ENCODE results near the gene FBXL13. TPM values are rescaled to one million over a fixed set of nuclear protein-coding genes. Genes with fewer than 3 reads are reported as not detected.

FBXL13 gene
- polyA plus RNA-seq, 1 donor from 2014 or later = 0.57 TPM

DNA sequence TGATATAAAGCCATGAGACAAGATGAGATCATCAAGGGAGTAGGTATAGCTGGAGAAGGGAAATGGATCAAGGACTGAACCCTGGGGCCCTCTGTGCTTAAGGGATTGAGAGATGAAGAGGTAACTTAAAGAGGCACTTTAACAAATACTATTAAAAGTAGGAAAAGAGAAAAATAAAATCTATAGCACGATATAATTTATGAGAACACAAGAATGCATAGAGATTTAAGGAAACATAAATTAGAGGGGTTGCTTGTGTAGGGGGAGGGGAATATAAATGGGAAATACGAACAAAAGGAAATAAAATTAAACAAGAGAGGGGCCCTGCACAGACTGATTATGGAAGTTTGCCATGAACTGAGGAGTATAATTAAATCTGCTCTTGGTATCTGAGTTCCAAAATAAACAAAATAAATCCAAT is 177.4 kb downstream of the FBXL13 start:
- H3K4me2 ChIP-seq (ENCODE audit: low read length) = no peak overlapping the region
- no peak overlapping the region for H3K9ac ChIP-seq (ENCODE audit: low read length)
- no peaks in the 10 kb centered on the region for H4K20me1 ChIP-seq (ENCODE audit: insufficient read depth)
- no peak overlapping the region for H3K4me3 ChIP-seq (ENCODE audit: low read length)
- H3K9me2 ChIP-seq (ENCODE audit: insufficient read depth, low read length) = no peaks in the 10 kb centered on the region
- no peak overlapping the region for H2AFZ ChIP-seq (ENCODE audit: low read depth, low read length)
- no peak overlapping the region for H3K27ac ChIP-seq (ENCODE audit: low read length)
- no peaks in the 10 kb centered on the region for H3K79me2 ChIP-seq (replicated peaks; ENCODE audit: insufficient read depth, low read length)
- no peak for TF ChIP-seq POLR2AphosphoS5 (IDR thresholded peaks at IDR 0.05)
- TF ChIP-seq REST (IDR thresholded peaks at IDR 0.05; ENCODE audit: borderline replicate concordance) = no peak
- TF ChIP-seq RAD21 (conservative IDR thresholded peaks at IDR 0.05) = no peak
- TF ChIP-seq TAF1 (IDR thresholded peaks at IDR 0.05; ENCODE audit: low read depth) = no peak
- no peak for TF ChIP-seq EP300 (conservative IDR thresholded peaks at IDR 0.05; ENCODE audit: poor library complexity, severe bottlenecking)
- TF ChIP-seq, protein P1, sequence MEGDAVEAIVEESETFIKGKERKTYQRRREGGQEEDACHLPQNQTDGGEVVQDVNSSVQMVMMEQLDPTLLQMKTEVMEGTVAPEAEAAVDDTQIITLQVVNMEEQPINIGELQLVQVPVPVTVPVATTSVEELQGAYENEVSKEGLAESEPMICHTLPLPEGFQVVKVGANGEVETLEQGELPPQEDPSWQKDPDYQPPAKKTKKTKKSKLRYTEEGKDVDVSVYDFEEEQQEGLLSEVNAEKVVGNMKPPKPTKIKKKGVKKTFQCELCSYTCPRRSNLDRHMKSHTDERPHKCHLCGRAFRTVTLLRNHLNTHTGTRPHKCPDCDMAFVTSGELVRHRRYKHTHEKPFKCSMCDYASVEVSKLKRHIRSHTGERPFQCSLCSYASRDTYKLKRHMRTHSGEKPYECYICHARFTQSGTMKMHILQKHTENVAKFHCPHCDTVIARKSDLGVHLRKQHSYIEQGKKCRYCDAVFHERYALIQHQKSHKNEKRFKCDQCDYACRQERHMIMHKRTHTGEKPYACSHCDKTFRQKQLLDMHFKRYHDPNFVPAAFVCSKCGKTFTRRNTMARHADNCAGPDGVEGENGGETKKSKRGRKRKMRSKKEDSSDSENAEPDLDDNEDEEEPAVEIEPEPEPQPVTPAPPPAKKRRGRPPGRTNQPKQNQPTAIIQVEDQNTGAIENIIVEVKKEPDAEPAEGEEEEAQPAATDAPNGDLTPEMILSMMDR (IDR thresholded peaks at IDR 0.05; ENCODE audit: poor library complexity, severe bottlenecking) = no peak
- TF ChIP-seq MXI1 (conservative IDR thresholded peaks at IDR 0.05; ENCODE audit: poor library complexity, severe bottlenecking) = no peak
- no peak for TF ChIP-seq SMC3 (conservative IDR thresholded peaks at IDR 0.05; ENCODE audit: poor library complexity)
- no peak for TF ChIP-seq EZH2 (IDR thresholded peaks at IDR 0.05; ENCODE audit: borderline replicate concordance, insufficient read depth, low read length, poor library complexity, severe bottlenecking)
- no peaks in the 10 kb centered on the region for H3F3A ChIP-seq (ENCODE audit: insufficient read depth, low read length, poor library complexity, severe bottlenecking)
- H3K27me3 ChIP-seq (ENCODE audit: insufficient read depth, low read depth, low read length) = no peaks in the 10 kb centered on the region
- H3K9me3 ChIP-seq (ENCODE audit: low read length) = no peaks in the 10 kb centered on the region
- no peaks in the 10 kb centered on the region for H3K36me3 ChIP-seq (ENCODE audit: insufficient read depth, low read length)

- no peaks in the 10 kb centered on the region for H4K20me1 ChIP-seq (ENCODE audit: insufficient read depth)
- H2AFZ ChIP-seq (ENCODE audit: low read depth, low read length) = no peak overlapping the region
- H3K36me3 ChIP-seq (ENCODE audit: insufficient read depth, low read length) = no peaks in the 10 kb centered on the region
- no peak overlapping the region for H3K4me3 ChIP-seq (ENCODE audit: low read length)
- H3K79me2 ChIP-seq (replicated peaks; ENCODE audit: insufficient read depth, low read length) = no peaks in the 10 kb centered on the region
- no peak overlapping the region for H3K27ac ChIP-seq (ENCODE audit: low read length)
- H3F3A ChIP-seq (ENCODE audit: insufficient read depth, low read length, poor library complexity, severe bottlenecking) = no peaks in the 10 kb centered on the region
- H3K9me2 ChIP-seq (ENCODE audit: insufficient read depth, low read length) = no peaks in the 10 kb centered on the region
- no peak overlapping the region for H3K9ac ChIP-seq (ENCODE audit: low read length)
- TF ChIP-seq TAF1 (IDR thresholded peaks at IDR 0.05; ENCODE audit: low read depth) (no peak), MXI1 (conservative IDR thresholded peaks at IDR 0.05; ENCODE audit: poor library complexity, severe bottlenecking) (no peak), REST (IDR thresholded peaks at IDR 0.05; ENCODE audit: borderline replicate concordance) (no peak), POLR2AphosphoS5 (IDR thresholded peaks at IDR 0.05) (no peak), RAD21 (conservative IDR thresholded peaks at IDR 0.05) (no peak), EP300 (conservative IDR thresholded peaks at IDR 0.05; ENCODE audit: poor library complexity, severe bottlenecking) (no peak), EZH2 (IDR thresholded peaks at IDR 0.05; ENCODE audit: borderline replicate concordance, insufficient read depth, low read length, poor library complexity, severe bottlenecking) (no peak), SMC3 (conservative IDR thresholded peaks at IDR 0.05; ENCODE audit: poor library complexity) (no peak)
- TF ChIP-seq, protein P1 (IDR thresholded peaks at IDR 0.05; ENCODE audit: poor library complexity, severe bottlenecking) = no peak
- no peaks in the 10 kb centered on the region for H3K9me3 ChIP-seq (ENCODE audit: low read length)
- no peaks in the 10 kb centered on the region for H3K27me3 ChIP-seq (ENCODE audit: insufficient read depth, low read depth, low read length)
- no peak overlapping the region for H3K4me2 ChIP-seq (ENCODE audit: low read length)
Measured at GRCh38 chr7:102896585-102896984, 178.0 kb downstream of the FBXL13 start.

Measured in neural cell (in vitro differentiated cells).